ENCODE measurements around the gene CNIH3. TPM values are rescaled to one million over a fixed set of nuclear protein-coding genes. Genes with fewer than 3 reads are reported as not detected.
"Not testable (repeated sequence)": the region's sequence is repeated elsewhere in the genome, so short reads cannot be mapped to it uniquely, and the experiment has no call there.

The CNIH3 gene
- total and polyA plus RNA-seq, 2 of the 4 experiments (the other 2 are of a cell fraction): 2.0 to 2.9 TPM

- Histone ChIP-seq H4K5ac (ENCODE audit: low read depth, low read length) (no peak overlapping the region), H3K79me1 (ENCODE audit: low read depth in 1 of 2, low read length in 2 of 2) (no peaks in the 10 kb centered on the region), H2AK9ac (replicated peaks; ENCODE audit: low read depth, low read length, poor library complexity) (no peak overlapping the region), H3K14ac (replicated peaks; ENCODE audit: low read depth, low read length) (no peak overlapping the region), H3K4me2 (ENCODE audit: low read depth, low read length) (no peak overlapping the region), H3K9me1 (ENCODE audit: insufficient read depth, low read length) (no peaks in the 10 kb centered on the region), H4K20me1 (ENCODE audit: insufficient read depth, low read length) (no peaks in the 10 kb centered on the region), H2AFZ (replicated peaks; ENCODE audit: low read length, poor library complexity) (no peak overlapping the region), H3K9ac (ENCODE audit: low read depth, low read length) (no peak overlapping the region), H3K4me1 (ENCODE audit: control insufficient read depth, insufficient read depth, low read length) (no peaks in the 10 kb centered on the region), H3K4me3 (ENCODE audit: insufficient read depth, low read depth, low read length) (no peak overlapping the region), H2AK5ac (ENCODE audit: low read depth, low read length) (no peak overlapping the region), H2BK120ac (ENCODE audit: low read depth, low read length) (no peak overlapping the region), H3K27me3 (ENCODE audit: control insufficient read depth, insufficient read depth, low read length) (no peaks in the 10 kb centered on the region), H2BK20ac (ENCODE audit: low read depth, low read length) (no peak overlapping the region), H3K27ac (ENCODE audit: insufficient read depth, low read length) (no peak overlapping the region), H3K36me3 (ENCODE audit: control insufficient read depth, insufficient read depth, low read length) (no peaks in the 10 kb centered on the region), H4K8ac (ENCODE audit: low read depth in 2 of 2, low read length in 2 of 2) (no peak overlapping the region), H2BK15ac (ENCODE audit: low read depth, low read length) (no peak overlapping the region), H3K18ac (ENCODE audit: low read depth, low read length) (no peak overlapping the region), H3K56ac (ENCODE audit: extremely low read depth, insufficient read depth, low read length) (no peak overlapping the region), H4K91ac (ENCODE audit: insufficient read depth, low read depth, low read length) (no peak overlapping the region), H3K9me3 (ENCODE audit: control insufficient read depth, insufficient read depth, low read length) (no peaks in the 10 kb centered on the region), H3K23ac (ENCODE audit: low read depth, low read length) (no peak overlapping the region), H2BK5ac (ENCODE audit: low read depth, low read length, poor library complexity, severe bottlenecking) (no peak overlapping the region), H3K4ac (ENCODE audit: low read depth, low read length) (no peak overlapping the region)
- WGBS, 2 experiments (ENCODE audit: extremely low coverage in 2 of 2, insufficient read length in 1 of 2): 67% methylated on average over 1 of the region's 7 CpGs; no CpG with 5 or more reads in 1 of the 2 experiments
- in situ Hi-C loops (cut with MboI; ENCODE audit: low sequenced_read_pairs): no loop called here
- BruUV-seq (replicated peaks): no TSS peak
- no peak for DNase-seq
- POLR2A ChIA-PET (ENCODE audit: unreplicated experiment): interaction anchor here (0.5 kb wide), 1 partner anchor 21 kb away, joined by 4 read pairs; no protein-coding TSS in a partner anchor
- dilution Hi-C loops (cut with HindIII; ENCODE audit: low sequenced_read_pairs, unreplicated experiment): no loop called here
- CTCF ChIA-PET: no interaction called here
- TF ChIP-seq FOS (IDR thresholded peaks at IDR 0.05; ENCODE audit: low read depth, low read length): no peak
- TF ChIP-seq CTCF (conservative IDR thresholded peaks at IDR 0.05; ENCODE audit: low read depth, low read length): no peak
- TF ChIP-seq ELK1 (IDR thresholded peaks at IDR 0.05; ENCODE audit: borderline replicate concordance, low read depth, low read length): no peak
- TF ChIP-seq MAFK (IDR thresholded peaks at IDR 0.05; ENCODE audit: low read depth, low read length): no peak
- TF ChIP-seq POLR2A (IDR thresholded peaks at IDR 0.05; ENCODE audit: low read depth, low read length): no peak
- no peak for TF ChIP-seq MAZ (IDR thresholded peaks at IDR 0.05; ENCODE audit: borderline replicate concordance, low read depth, low read length)
- TF ChIP-seq CEBPB (IDR thresholded peaks at IDR 0.05; ENCODE audit: low read depth, low read length): no peak
- intact Hi-C loops (cut with micrococcal nuclease): no loop called here
- ATAC-seq (ENCODE audit: low read depth): no peak
Measured at GRCh38 chr1:224684979-224685425, 68.9 kb downstream of the CNIH3 start.

- H4K20me1 ChIP-seq (ENCODE audit: insufficient read depth, low read length); H3K27ac ChIP-seq (ENCODE audit: insufficient read depth, low read length); H2AK9ac ChIP-seq (replicated peaks; ENCODE audit: low read depth, low read length, poor library complexity); H3K4me3 ChIP-seq (ENCODE audit: insufficient read depth, low read depth, low read length); CTCF ChIA-PET; BruUV-seq (replicated peaks); H3K79me1 ChIP-seq (ENCODE audit: low read depth in 1 of 2, low read length in 2 of 2); H3K18ac ChIP-seq (ENCODE audit: low read depth, low read length); dilution Hi-C loops (cut with HindIII; ENCODE audit: low sequenced_read_pairs, unreplicated experiment); H3K9me3 ChIP-seq (ENCODE audit: control insufficient read depth, insufficient read depth, low read length); H4K91ac ChIP-seq (ENCODE audit: insufficient read depth, low read depth, low read length); H4K8ac ChIP-seq (ENCODE audit: low read depth in 2 of 2, low read length in 2 of 2); H3K23ac ChIP-seq (ENCODE audit: low read depth, low read length); in situ Hi-C loops (cut with MboI; ENCODE audit: low sequenced_read_pairs); H3K4me1 ChIP-seq (ENCODE audit: control insufficient read depth, insufficient read depth, low read length); H2AK5ac ChIP-seq (ENCODE audit: low read depth, low read length); intact Hi-C loops (cut with micrococcal nuclease); H3K4ac ChIP-seq (ENCODE audit: low read depth, low read length); H2BK20ac ChIP-seq (ENCODE audit: low read depth, low read length); H3K36me3 ChIP-seq (ENCODE audit: control insufficient read depth, insufficient read depth, low read length); H4K5ac ChIP-seq (ENCODE audit: low read depth, low read length); DNase-seq; H3K9me1 ChIP-seq (ENCODE audit: insufficient read depth, low read length); H3K27me3 ChIP-seq (ENCODE audit: control insufficient read depth, insufficient read depth, low read length); H2BK5ac ChIP-seq (ENCODE audit: low read depth, low read length, poor library complexity, severe bottlenecking); H2BK120ac ChIP-seq (ENCODE audit: low read depth, low read length); H3K9ac ChIP-seq (ENCODE audit: low read depth, low read length); H3K56ac ChIP-seq (ENCODE audit: extremely low read depth, insufficient read depth, low read length); H3K14ac ChIP-seq (replicated peaks; ENCODE audit: low read depth, low read length); ATAC-seq (ENCODE audit: low read depth); POLR2A ChIA-PET (ENCODE audit: unreplicated experiment); H2BK15ac ChIP-seq (ENCODE audit: low read depth, low read length); H3K4me2 ChIP-seq (ENCODE audit: low read depth, low read length); H2AFZ ChIP-seq (replicated peaks; ENCODE audit: low read length, poor library complexity): not testable (repeated sequence)
- WGBS, 2 experiments (ENCODE audit: extremely low coverage in 2 of 2, insufficient read length in 1 of 2): no CpG with 5 or more reads among the region's 3 CpGs
Measured at GRCh38 chr1:224686140-224686539, 70.0 kb downstream of the CNIH3 start.

Measured in IMR-90 (cell line).